ENCODE data around the gene DYDC1. TPM values are rescaled to one million over a fixed set of nuclear protein-coding genes. Genes with fewer than 3 reads are reported as not detected.

DYDC1 gene
- not detected for total RNA-seq

- H3K36me3 ChIP-seq = no peaks in the 10 kb centered on the region
- no peak for DNase-seq (ENCODE audit: low spot score)
- H3K27me3 ChIP-seq = no peaks in the 10 kb centered on the region
- peaks cover 0 to 14% of the 10 kb centered on the region in 2 donors for H3K4me1 ChIP-seq
- H3K27ac ChIP-seq = no peak within 1 kb of the TSS
- peak within 1 kb of the TSS; percentile 20 to 44 for H3K4me3 ChIP-seq
- H3K9me3 ChIP-seq = no peaks in the 10 kb centered on the region
- no peak for TF ChIP-seq CTCF (IDR thresholded peaks at IDR 0.05)
Observed at GRCh38 chr10:80356563-80356988, at the start of gene DYDC1, which contains the start of gene DYDC2. DYDC1 (minus strand) TSS chr10:80356755; CDS start chr10:80352601, 4,154 bp downstream. DYDC2 (plus strand) TSS chr10:80356781; CDS start chr10:80362444, 5,663 bp downstream.

- Histone ChIP-seq H3K36me3 (no peaks in the 10 kb centered on the region), H3K4me1 (peaks cover 0 to 33% of the 10 kb centered on the region in 2 donors), H3K9me3 (no peaks in the 10 kb centered on the region), H3K4me3 (no peak overlapping the region), H3K27ac (peak overlapping the region in 1 of 2 donors; percentile 28), H3K27me3 (no peaks in the 10 kb centered on the region)
- TF ChIP-seq CTCF (IDR thresholded peaks at IDR 0.05) = no peak
- DNase-seq (ENCODE audit: low spot score) = no peak
Observed at GRCh38 chr10:80406204-80406603, 49.6 kb upstream of the DYDC1 start.

GRCh38 chr10:80405626-80406025 is 49.1 kb upstream of the DYDC1 start:
- Histone ChIP-seq H3K27ac (no peak overlapping the region), H3K4me3 (no peak overlapping the region)
- no peak for TF ChIP-seq CTCF (IDR thresholded peaks at IDR 0.05)

GRCh38 chr10:80405035-80405434 is 48.5 kb upstream of the DYDC1 start:
- H3K27me3 ChIP-seq = no peaks in the 10 kb centered on the region
- peaks cover 0 to 21% of the 10 kb centered on the region in 2 donors for H3K4me1 ChIP-seq
- no peaks in the 10 kb centered on the region for H3K36me3 ChIP-seq
- H3K27ac ChIP-seq = no peak overlapping the region
- H3K4me3 ChIP-seq = no peak overlapping the region
- H3K9me3 ChIP-seq = no peaks in the 10 kb centered on the region
- TF ChIP-seq CTCF (IDR thresholded peaks at IDR 0.05) = no peak
- DNase-seq (ENCODE audit: low spot score) = no peak

More at GRCh38 chr10:80405626-80406025, 49.1 kb upstream of the DYDC1 start:
- no peaks in the 10 kb centered on the region for H3K36me3 ChIP-seq
- no peaks in the 10 kb centered on the region for H3K27me3 ChIP-seq
- peaks cover 0 to 27% of the 10 kb centered on the region in 2 donors for H3K4me1 ChIP-seq
- no peaks in the 10 kb centered on the region for H3K9me3 ChIP-seq
- no peak for DNase-seq (ENCODE audit: low spot score)

GRCh38 chr10:80400136-80400804 is 43.7 kb upstream of the DYDC1 start:
- no peaks in the 10 kb centered on the region for H3K9me3 ChIP-seq
- no peak overlapping the region for H3K4me3 ChIP-seq
- no peak overlapping the region for H3K27ac ChIP-seq
- no peaks in the 10 kb centered on the region for H3K4me1 ChIP-seq
- no peak for DNase-seq (ENCODE audit: low spot score)
- no peak for TF ChIP-seq CTCF (IDR thresholded peaks at IDR 0.05)
- no peaks in the 10 kb centered on the region for H3K27me3 ChIP-seq
- H3K36me3 ChIP-seq = no peaks in the 10 kb centered on the region

Measured in right atrium auricular region (tissue), 2 donors.